GM18909 (cell line): ENCODE results near the gene PTPRK.
A peak's percentile ranks its signal among the peaks of the same experiment; 100 is the strongest.

Experiments used
- ATAC-seq: cut with Tn5 transposase; IDR thresholded peaks from one replicate; pipeline ENCODE4 v1.9.1; 2021; ENCODE audit warnings: mild to moderate bottlenecking; ENCODE audit not compliant: unreplicated experiment, poor library complexity

PTPRK gene

DNA sequence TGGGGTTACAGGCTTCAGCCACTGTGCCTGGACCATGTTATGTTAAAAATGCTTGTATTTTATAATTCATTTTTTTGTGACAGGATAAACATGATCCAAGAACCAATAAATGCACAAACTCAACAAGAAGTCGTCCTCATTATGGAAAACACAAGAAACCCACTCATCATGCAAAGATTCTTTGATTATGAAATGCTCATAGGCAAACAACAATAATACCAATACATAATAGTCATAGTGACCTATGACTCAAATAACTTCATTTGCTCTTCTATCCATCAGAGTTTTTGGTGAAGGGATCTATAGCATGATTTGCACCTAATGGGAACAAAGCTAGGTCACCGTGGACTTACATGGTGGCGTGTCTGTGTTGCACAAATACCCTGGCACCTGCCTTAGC, 402.5 kb downstream of the PTPRK start:
- no peak for ATAC-seq

DNA sequence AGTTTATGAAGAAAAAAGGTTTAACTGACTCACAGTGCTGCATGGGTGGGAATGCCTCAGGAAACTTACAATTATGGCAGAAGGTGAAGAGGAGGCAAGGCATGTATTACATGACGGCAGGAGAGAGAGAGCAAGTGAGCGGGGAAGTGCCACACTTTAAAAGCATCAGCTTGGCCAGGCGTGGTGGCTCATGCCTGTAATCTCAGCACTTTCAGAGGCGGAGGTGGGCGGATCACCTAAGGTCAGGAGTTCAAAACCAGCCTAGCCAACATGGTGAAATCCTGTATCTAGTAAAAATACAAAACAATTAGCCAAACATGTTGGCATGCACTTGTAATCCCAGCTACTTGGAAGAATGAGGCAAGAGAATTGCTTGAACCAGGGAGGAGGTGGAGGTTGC, 406.2 kb downstream of the PTPRK start:
- no peak for ATAC-seq

DNA sequence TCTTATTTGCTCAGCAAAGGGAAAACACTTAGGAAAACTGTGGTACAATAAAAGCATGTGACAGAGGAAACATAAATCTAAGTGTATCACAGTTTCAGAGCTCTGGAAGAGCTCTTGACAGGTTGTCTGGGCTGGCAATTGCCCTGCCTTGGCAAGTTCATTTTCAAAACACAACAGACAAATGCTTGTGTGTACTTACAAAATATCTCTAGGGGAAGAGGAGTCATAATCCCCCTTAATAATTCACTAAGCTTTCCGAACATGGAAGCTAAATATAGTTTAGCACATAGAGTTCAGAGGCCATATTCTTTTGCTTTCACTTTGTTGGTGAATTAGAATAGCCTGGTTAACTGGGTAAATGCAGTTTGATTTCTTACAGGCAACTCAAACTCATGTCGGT, 407.9 kb downstream of the PTPRK start:
- ATAC-seq, result peak; percentile 72

DNA sequence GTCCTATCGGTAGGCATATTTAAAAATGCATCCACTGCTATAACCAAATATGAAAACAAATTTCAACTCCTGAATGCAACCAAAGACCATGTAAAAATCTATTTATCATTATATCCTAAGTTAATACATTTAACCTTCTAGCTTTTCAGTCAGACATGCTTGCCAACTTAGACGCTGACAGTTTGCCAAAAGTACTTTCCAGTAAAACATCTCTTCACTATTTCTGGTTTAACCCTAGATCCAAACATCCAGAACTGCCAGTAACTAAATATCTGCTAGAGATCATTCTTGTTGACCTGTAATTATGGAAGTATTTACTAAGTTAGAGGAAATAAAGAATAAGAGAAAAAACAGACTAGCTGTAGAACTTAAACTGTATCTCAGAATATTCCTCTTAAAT, 409.3 kb downstream of the PTPRK start:
- no peak for ATAC-seq

DNA sequence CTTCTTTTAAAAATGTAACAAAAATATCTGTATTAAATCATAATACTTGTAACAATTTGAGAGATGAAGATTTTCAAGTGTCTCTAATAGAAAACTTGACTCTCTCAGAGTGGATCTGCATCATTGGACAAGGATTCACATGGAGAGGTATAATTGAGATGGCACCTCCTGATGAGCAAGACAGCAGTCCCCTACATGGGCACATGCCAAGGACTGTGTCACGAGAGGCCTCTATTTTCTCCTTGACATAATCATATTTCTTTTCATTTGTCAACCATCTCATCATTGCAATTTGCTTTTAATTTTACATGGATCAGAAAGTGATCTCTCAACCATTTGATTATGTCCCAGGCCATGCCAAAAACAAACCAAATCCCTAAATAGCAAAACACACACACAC, 412.7 kb downstream of the PTPRK start:
- ATAC-seq, result no peak

DNA sequence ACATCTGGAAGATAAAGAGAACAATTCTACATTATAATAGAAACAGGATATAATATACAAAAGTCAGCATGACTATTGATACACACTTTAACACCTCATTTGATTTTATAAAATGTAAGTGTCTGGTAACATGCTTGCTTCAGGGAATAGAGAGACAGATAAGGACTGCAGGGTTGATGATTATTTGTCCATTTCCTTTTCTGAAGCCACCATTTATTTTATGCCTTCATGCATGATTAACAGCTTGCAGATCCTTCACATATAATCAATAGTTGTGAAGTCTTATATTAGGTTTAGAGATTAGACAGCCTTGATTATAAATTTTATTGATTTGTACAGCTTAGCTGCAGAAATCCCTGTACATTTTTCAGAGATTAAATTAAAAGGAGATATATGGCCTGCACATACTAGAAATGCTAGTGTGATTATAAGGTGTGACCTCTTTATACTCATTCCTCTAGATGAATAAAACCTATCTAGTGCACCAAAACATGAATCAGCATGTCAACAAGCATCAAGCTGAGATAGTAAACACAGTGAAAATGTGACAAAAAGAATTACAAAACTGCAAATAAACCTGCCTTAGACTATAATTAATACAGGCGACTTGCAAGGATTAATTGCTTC, 420.7 kb downstream of the PTPRK start:
- no peak for ATAC-seq

DNA sequence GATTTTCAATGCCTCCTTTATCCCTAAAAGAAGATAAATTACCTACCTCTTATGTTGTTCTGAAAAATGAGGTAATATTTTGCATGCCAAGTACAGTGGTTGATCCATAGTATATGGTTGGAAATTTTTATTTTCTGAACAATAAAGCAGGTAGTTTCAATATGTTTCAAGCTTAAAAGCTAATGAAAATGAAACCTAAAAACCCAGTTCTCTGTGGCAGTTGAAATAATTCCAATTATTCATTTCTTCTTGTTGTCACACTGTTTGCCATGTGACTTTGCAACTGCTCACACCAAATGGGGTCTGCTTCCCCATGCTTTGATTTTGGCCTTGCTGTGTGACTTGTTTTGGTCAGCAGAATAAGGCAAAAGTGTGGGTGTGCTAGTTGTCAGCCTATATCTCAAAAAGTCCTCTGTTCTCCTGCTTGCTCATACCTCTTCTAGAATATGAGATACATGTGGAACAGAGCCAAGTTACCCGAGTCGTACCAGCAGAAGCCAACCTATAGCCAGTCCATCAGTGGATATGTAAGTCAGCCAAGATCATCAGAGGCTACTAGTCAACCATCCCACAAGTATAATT, 422.3 kb downstream of the PTPRK start:
- no peak for ATAC-seq

DNA sequence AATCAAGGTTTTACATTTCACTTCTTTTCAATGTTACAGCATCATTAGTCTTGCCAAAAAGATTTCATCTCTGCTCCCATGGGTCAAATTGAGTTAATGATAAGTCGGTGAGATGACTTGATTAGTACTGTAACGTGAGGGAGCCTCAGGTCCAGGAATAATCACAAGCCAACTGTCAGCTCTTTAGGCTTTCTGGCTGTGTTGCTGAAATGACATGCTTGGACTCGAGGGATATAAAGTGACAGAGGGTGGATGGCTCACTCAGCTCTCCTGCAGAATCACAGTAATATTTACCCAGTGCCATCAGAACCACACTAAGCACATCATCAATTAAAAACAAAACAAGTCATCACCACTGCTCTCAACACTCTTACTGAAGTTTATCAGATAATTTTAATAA, 423.4 kb downstream of the PTPRK start:
- ATAC-seq, result no peak

DNA sequence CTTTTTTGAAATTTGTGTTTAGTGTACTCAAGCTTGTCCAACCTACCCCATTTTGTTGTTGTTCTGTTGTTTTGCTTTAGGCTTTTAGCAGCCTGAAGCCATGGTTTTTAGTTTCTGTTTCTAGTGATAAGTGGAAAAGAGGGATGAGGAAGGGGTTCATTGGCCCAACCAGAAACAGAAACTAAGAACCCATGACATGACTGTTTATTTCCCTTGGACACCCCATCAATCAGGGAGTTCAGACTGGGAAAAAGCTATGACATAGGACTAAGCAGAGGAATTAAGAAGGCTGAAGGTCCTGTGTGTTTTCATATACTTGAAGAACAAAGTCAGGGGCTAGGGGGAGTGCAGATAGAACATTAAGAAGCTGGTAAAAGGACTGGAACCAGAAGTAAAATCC, 425.0 kb downstream of the PTPRK start:
- ATAC-seq, result no peak

DNA sequence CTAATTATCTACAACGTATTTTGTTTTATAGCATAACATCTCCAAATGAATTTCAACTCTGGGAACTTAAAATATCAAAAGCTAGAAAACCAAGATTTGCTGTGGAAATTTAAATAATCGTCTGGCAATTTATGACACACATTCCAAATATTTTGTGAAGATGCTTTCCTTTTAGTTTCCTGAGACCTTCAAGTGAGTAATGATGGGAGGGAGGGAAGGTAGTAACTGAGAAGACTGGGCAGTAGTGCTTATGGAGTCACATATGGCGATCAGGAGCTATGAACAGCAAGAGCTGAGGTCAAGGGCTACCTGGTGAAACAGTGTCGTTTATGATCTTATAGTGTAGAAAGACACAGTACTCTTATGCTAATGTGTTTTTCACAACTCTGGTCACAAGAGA, 441.4 kb downstream of the PTPRK start:
- no peak for ATAC-seq

DNA sequence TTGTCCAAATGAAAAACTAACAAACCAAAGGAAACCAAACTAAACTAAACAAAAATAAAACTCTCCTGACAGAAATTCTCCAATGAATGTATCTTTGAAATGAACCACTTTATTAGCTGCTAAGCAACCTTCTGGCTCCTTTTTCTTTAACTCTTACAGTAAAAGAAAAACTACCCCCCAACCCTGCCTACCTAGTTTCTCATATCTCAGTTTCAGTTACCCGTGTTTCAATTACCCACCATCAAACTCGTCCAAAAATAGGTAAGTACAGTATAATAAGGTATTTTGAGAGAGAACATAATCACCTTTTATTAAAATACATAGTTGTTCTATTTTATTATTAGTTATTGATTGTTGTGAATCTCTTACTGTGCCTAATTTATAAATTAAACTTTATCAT, 442.1 kb downstream of the PTPRK start:
- ATAC-seq, result peak; percentile 78

DNA sequence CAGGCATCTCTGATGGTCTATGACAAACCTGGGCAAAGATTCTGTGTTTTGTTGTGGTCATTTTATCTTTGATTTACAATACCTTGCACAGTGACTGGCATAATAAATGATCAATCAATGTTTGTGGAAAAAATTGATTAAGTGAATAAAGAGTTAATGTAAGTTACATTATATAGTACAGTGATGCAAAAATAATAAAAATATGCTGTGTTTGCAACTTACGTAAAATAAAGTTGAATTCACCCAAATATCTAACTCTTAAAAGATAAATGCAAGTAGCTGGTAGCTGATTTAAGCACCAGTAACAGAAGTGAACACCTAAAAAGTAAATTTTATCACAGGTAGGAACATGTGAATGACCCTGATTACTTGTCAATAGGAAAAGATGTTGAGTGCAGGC, 443.6 kb downstream of the PTPRK start:
- no peak for ATAC-seq

DNA sequence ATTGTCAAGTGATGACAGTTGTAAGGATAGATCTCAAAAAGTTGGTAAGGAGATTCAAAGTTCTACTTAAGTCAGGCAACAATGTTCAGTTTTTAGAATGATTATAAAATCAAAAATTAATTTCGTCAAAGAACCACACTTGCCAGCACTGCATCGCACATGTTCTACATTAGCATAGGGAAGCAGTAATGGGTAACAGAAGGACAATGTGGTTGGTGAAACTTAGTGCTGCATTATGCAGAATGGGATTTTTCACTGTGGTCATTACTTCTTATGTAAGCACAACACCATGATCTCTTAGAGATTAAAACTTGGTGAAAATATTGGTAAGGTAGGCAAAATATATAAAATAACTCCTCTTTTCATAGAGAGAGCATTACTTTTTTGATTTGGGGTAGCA, 445.8 kb downstream of the PTPRK start:
- ATAC-seq, result no peak

DNA sequence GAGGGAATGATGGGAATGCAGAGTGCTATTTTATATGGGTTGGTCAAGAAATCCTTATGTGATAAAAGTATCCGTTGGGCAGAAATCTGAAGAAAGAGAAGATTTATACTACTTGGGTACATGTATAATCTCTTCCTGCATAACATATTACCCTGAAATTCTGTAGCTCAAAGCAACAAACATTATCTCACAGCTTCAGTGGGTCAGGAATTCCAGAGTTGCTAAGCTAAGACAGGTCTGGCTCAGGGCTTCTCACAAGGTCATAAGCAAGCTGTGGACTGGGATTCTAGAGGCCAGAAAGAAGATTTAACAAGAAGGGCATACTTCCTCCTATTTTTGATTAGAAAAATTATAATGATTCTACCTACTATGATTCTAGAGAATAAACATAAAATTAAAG, 447.0 kb downstream of the PTPRK start:
- ATAC-seq, result no peak

DNA sequence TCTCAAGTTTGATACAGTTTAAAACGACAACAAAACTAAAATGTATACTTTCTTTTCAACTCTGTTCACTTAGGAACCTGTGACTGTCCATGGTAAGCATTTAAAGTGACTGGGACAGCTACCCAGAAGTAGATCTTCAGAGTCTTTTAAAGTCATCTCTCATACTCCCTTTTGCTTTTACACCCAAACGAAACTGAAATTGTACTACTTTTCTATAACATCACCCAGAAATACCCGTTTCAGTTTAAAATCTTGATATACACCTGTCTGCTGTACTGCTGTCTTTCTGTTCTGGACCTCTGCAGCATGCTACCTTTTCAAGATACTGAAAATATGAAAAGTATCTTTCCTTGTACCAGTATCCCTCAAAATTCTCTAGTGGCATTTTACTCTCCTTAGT, 449.2 kb downstream of the PTPRK start:
- ATAC-seq, result peak; percentile 61

DNA sequence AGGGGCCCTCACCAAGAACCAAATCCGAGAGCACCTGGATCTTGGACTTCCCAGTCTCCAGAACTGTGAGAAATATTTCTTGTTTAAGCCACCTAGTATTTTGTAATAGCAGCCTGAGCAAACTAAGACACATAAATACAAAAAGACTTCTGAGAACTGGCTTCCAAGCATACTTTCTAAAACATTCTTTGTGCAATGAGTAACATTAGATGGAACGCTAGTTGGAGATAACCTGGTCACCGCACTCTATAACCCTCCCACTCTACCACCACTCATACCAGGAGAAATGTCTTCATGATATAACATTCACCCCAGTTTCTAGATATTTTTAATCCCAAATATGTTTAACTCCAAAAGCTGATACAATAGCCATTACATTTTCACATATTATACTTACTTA, 450.0 kb downstream of the PTPRK start:
- ATAC-seq, result no peak

DNA sequence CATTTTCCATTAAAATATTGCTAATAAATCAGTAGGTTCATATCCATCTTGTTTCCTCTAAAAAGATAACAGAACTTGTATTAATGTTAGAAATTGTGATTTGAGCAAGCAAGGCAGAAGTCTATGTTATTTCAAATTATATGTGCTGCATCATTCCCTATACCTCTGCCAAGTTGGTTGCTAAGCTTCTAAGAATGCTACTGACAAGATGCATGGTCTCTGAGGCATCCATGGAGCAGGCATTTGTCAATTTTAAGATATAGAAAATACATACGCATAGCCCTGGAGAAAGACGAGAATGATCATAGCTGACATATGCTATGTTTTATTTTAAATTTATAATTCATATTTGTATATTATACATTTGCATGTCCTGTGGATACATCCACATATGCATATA, 451.2 kb downstream of the PTPRK start:
- ATAC-seq, result no peak

DNA sequence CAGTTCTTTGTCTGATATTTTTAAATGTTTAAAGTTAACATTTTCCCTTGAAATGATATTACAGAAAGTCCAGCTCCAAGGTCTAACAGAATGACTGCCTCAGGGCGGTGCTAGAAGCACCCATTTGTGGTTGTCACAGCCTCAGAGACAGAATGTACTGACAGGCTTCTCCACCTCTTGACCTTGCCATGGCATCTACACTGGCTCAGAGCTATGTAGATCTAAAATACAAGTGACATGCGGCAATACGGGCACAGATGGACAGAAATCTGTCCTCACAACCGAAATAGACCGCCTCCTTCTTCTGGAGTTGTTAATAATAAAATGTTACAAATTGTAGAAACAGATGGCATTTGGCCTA, 452.3 kb downstream of the PTPRK start:
- ATAC-seq, result no peak

DNA sequence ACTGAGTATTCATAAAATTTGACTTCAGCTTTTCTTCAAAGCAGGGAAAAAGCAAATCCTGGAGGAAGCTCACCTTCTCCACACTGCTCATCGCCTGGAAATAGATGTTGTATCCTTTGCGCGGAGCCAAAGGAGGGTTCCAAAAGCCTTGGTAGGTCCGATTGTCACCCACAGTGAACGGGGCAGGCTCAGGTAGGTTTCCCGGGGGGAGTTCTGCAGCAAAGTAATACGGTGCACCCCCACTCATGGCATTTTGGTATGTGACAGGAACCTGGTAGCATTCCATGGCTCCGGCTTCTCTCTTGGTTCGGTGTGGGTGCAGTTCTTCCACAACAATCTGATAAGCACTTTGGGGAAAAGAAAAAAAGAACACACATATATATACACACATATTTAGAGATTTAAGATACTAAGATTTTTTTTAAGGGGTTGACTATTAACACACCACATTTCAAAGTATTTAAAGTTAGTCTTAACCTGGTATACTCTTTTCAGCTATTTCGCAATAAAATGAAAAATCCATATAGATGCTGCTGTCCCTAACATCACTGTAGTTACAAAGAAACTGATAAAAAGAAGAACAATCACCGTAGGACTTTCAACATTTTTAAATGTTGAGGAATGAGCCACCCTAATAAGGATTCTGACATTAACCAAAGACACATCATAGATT, 452.8 kb downstream of the PTPRK start:
- no peak for ATAC-seq

DNA sequence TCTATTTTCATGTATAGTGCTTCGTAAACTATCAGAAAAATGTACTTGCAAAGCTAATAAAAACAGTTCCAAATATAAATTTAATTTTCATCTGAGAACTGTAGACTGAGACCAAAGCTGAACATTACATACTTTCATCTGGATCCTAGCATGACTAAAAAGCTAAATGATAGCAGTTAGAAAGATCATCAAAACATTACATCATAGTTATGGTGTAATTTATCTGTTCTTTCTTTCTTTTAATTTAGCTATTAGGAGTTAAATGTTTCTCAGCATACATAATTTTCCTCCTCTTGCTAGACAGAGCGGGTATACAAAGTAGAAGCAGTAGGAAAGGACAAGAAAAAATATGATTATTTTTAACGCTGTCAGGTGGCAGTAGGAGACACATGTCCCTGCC, 455.3 kb downstream of the PTPRK start:
- no peak for ATAC-seq

DNA sequence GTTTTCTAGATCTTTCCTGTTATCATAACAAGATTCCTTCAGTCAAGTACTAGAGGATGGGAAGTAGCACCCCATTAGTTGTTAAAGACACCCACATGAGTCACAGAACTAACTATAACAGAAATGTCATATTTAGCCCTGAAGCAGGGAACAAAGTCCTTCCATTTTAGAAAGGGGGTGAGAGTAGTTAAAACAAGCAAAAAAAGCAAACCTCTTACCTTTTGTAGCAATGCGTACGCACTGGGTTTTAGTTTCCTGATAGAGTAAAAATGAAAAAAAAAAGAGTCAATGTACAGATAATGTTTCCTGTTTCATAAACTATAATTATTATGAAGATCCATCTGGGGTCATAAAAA, 455.9 kb downstream of the PTPRK start:
- no peak for ATAC-seq

DNA sequence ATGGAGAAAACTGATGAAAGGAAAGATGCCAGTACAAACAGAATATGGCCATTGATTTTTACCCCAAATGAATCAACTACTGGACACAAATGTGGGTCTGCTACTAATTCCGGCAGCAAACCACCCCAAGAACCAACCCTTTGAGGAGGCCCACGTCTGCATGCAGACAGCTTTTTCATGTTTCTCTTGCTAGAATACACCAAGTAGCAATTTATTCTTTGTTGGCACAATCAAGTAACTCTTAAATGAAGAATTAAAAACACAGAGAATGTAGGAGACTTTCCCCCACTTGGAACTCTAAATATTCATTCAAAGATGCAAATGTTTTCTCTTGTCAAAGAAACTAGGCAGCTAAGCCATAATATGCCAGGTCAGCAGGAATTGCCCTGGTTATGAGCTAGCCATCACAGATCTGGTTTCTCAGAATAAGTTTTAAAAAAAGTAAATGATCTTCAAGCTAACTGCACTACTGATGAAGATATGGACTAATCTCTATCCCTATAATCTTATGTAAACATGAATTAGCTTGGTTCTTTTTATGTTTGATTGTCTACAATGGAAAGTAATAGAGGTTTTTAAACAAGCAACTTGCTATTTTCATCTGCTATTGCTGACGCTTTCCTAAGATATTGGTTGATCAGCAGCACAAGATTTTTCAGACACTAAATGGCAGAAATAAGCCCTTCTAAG, 456.4 kb downstream of the PTPRK start:
- ATAC-seq, result no peak
